ENCODE measurements around the gene C16orf89.
"Not testable (repeated sequence)": the region's sequence is repeated elsewhere in the genome, so short reads cannot be mapped to it uniquely, and the experiment has no call there.

Gene C16orf89

GRCh38 chr16:5054876-5055865 is 10.6 kb downstream of the C16orf89 start:
- in situ Hi-C loops (cut with HindIII; ENCODE audit: low sequenced_read_pairs): no loop called here
- no peak for DNase-seq (ENCODE audit: low read depth, low spot score)
- H3K4me3 ChIP-seq (ENCODE audit: low read depth, low read length): no peak overlapping the region
- TF ChIP-seq, protein P1, sequence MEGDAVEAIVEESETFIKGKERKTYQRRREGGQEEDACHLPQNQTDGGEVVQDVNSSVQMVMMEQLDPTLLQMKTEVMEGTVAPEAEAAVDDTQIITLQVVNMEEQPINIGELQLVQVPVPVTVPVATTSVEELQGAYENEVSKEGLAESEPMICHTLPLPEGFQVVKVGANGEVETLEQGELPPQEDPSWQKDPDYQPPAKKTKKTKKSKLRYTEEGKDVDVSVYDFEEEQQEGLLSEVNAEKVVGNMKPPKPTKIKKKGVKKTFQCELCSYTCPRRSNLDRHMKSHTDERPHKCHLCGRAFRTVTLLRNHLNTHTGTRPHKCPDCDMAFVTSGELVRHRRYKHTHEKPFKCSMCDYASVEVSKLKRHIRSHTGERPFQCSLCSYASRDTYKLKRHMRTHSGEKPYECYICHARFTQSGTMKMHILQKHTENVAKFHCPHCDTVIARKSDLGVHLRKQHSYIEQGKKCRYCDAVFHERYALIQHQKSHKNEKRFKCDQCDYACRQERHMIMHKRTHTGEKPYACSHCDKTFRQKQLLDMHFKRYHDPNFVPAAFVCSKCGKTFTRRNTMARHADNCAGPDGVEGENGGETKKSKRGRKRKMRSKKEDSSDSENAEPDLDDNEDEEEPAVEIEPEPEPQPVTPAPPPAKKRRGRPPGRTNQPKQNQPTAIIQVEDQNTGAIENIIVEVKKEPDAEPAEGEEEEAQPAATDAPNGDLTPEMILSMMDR (IDR thresholded peaks at IDR 0.05; ENCODE audit: low read depth, low read length): no peak

DNA sequence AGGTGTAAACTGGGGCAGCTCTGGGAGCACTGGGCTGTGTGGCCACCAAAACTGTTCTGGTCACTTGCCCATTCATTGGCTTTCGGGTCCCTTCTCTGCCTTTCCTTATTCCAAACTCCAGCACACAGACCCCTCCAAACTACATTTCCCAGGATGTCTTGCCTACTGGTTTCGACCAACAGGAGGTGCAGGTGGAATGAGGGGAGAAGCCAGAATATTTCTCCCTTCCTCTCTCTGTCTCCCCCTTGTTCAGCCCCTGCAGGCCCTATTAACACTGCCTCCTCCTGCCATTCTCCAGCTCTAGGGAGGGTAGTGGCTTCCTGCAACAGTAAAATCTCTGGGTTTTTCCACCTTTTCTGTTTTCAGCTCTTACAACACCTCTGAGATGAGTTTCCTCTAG is 18.8 kb downstream of the C16orf89 start:
- in situ Hi-C loops (cut with HindIII; ENCODE audit: low sequenced_read_pairs): no loop called here

GRCh38 chr16:5045499-5046115 is 20.1 kb downstream of the C16orf89 start:
- DNase-seq (ENCODE audit: low read depth, low spot score): no peak
- TF ChIP-seq, protein P1 (IDR thresholded peaks at IDR 0.05; ENCODE audit: low read depth, low read length): no peak
- no peak overlapping the region for H3K4me3 ChIP-seq (ENCODE audit: low read depth, low read length)
- in situ Hi-C loops (cut with HindIII; ENCODE audit: low sequenced_read_pairs): no loop called here

More for the DNA sequence above, 18.8 kb downstream of the C16orf89 start:
- TF ChIP-seq, protein P1 (IDR thresholded peaks at IDR 0.05; ENCODE audit: low read depth, low read length): no peak
- no peak for DNase-seq (ENCODE audit: low read depth, low spot score)
- H3K4me3 ChIP-seq (ENCODE audit: low read depth, low read length): no peak overlapping the region

DNA sequence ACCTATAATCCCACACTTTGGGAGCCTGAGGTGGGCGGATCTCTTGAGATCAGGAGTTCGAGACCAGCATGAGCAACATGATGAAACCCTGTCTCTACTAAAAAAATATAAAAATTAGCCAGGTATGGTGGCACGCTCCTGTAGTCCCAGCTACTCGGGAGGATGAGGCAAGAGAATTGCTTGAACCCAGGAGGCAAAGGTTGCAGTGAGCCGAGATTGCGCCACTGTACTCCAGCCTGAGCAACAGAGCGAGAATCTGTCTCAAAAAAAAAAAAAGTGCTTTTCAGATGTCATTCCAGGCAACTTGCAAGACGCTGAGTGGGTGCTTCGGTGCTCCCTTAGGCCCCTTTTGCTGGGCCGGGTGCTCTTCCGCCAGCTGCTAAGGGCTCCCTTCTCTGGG is 21.2 kb downstream of the C16orf89 start:
- DNase-seq (ENCODE audit: low read depth, low spot score); H3K4me3 ChIP-seq (ENCODE audit: low read depth, low read length); in situ Hi-C loops (cut with HindIII; ENCODE audit: low sequenced_read_pairs): not testable (repeated sequence)

DNA sequence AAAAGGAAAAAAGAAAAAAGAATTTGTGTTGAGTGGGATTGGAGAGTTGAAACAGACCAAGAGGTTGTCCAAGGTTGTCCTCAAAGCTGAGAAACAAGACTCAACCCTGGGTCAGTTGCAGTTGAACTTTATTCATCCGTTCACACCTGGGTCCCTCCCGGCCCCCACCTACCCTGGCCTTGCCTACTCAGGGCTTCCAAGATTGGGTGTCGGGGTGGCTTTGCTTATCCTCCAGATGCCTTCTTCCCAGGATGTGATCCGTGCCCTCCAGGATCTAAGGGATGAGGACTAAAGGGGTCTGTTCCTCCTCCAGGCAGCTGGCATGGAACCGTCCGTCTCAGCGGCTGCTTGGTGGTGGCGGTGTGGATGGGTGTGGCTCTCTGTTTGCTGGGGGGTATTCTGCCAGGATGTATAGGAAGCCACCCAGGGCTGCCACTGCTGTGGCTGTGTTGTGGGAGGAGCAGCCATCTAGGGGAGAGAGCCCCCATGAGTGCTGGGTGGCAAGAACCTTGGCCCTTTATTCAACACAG is 21.7 kb downstream of the C16orf89 start:
- TF ChIP-seq, protein P1 (IDR thresholded peaks at IDR 0.05; ENCODE audit: low read depth, low read length): no peak
- H3K4me3 ChIP-seq (ENCODE audit: low read depth, low read length): no peak overlapping the region
- in situ Hi-C loops (cut with HindIII; ENCODE audit: low sequenced_read_pairs): no loop called here
- no peak for DNase-seq (ENCODE audit: low read depth, low spot score)

GRCh38 chr16:5042574-5043171 is 23.1 kb downstream of the C16orf89 start:
- DNase-seq (ENCODE audit: low read depth, low spot score): peak; percentile 8
- in situ Hi-C loops (cut with HindIII; ENCODE audit: low sequenced_read_pairs): no loop called here
- TF ChIP-seq, protein P1 (IDR thresholded peaks at IDR 0.05; ENCODE audit: low read depth, low read length): peak; percentile 5
- H3K4me3 ChIP-seq (ENCODE audit: low read depth, low read length): no peak overlapping the region

Data from astrocyte of the spinal cord (primary cell).